Retinal pigment epithelial cell (primary cell): ENCODE measurements around the gene TRIAP1.

Experiments used
- DNase-seq: peaks from one replicate; pipeline ENCODE4 v3.0.0-alpha.2; 2010; ENCODE audit warnings: low read depth
- H3K4me3 ChIP-seq: 2 replicates; pipeline ENCODE4 v1.5.1; 2011; ENCODE audit warnings: mild to moderate bottlenecking, low read length, control low read depth, moderate library complexity
- CTCF ChIP-seq: conservative IDR thresholded peaks from 2 replicates; pipeline ENCODE4 v1.5.1; 2011; ENCODE audit warnings: low read depth, low read length, control low read depth, inconsistent platforms

TRIAP1 gene

GRCh38 chr12:120412421-120412820 lies 33.8 kb downstream of the TRIAP1 start:
- no peak for TF ChIP-seq CTCF
- DNase-seq, result no peak
- H3K4me3 ChIP-seq, result no peak overlapping the region

DNA sequence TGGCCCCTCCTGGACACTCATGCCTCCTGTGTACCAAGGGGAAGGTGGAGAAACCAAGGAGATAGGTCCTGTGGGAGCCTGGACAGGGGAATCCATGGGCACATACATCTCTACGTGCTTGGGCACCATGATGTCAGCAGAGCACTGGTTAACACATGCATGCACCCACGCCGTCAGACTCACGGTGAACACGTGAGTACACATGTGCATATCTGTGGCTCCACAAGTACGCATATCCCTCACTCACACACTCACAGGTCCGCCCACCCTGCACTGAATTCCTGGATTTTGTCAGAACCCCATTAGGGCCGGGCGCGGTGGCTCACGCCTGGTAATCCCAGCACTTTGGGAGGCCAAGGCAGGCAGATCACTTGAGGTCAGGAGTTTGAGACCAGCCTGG lies 37.4 kb downstream of the TRIAP1 start:
- H3K4me3 ChIP-seq, result no peak overlapping the region
- TF ChIP-seq CTCF, result no peak
- DNase-seq, result no peak

DNA sequence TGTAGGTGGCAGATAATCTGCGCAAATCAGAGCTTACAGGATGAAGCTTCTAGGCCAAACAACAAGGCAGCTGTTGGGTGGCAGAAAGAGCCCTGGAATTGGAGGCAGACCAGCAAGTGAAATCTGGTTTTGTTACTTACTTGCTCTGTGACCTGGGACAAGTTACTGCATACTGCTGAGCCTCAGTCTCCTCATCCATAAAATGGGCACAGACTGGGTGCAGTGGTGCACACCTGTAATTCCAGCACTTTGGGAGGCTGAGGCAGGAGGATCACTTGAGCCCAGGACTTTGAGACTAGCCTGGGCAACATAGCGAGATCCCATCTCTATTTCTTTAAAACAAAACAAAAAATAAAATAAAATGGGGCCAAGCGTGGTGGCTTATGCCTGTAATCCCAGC lies 39.6 kb downstream of the TRIAP1 start:
- no peak overlapping the region for H3K4me3 ChIP-seq
- TF ChIP-seq CTCF, result no peak
- no peak for DNase-seq

DNA sequence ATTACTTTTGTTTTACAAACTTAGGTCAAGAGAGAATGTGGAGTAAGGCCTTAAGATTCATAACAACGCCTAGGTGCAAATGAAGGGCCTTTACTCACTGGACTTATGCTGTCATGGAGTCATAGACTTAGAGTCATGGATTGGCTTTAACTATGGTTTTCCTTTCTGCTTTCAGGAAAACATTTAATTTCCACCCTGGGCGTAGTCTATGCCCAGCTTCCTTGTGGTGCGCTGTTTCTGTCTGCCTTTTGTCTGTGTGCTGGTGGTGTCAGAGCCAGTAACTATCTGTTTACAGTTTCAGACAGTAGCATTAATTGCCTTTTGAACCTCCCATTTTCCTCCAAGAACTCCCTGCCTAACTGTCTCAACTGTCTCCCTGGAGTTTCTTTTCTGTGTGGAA lies 40.1 kb downstream of the TRIAP1 start:
- TF ChIP-seq CTCF, result no peak
- H3K4me3 ChIP-seq, result no peak overlapping the region
- no peak for DNase-seq

DNA sequence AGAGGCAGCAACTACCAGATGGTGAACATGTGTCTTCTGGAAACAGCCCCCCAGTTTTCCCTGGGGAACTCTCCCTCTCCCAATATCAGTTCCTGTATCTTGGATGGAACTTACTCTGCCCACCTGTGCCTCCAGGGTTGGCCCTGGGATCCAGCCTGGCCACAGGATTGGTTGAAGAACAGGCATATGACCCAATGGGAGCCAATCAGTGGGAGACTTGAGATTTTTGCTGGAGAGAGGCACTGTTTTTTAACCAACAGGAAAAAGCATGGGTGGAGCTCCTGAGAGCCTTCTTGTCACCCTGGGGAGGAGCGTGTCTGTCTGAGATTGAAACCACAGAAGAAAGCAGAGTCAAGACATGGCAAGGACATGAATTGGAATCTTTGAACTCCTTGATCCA lies 41.9 kb downstream of the TRIAP1 start:
- no peak for DNase-seq
- TF ChIP-seq CTCF, result no peak
- no peak overlapping the region for H3K4me3 ChIP-seq

GRCh38 chr12:120403869-120404268 lies 42.3 kb downstream of the TRIAP1 start:
- DNase-seq, result no peak
- H3K4me3 ChIP-seq, result no peak overlapping the region
- no peak for TF ChIP-seq CTCF

- DNase-seq, result no peak
- no peak overlapping the region for H3K4me3 ChIP-seq
Observed at GRCh38 chr12:120402217-120402616, 44.0 kb downstream of the TRIAP1 start.

More at GRCh38 chr12:120402217-120402616, 44.0 kb downstream of the TRIAP1 start:
- no peak for TF ChIP-seq CTCF
